ENCODE measurements around the gene CECR2.

The CECR2 gene

DNA sequence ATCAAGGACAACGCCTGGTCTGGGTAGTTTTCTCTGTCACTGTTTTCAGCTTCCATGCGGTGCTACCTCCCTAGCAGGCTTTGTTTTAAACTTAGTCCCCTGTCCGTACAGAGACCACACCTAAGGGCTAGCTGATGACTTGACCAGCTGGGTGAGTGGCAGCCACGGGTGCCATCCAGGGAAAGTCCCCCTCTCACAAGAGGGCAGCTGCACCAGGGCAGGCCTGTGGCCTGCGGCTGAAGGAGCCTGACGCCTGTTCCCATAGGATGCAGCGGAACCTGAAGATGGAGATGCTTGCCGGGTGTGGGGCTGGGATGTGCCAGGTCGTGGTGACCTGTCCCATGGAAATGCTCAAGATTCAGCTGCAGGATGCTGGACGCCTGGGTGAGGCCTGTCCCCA, 213.9 kb downstream of the CECR2 start:
- DNase-seq, result no peak
- TF ChIP-seq, protein P1, sequence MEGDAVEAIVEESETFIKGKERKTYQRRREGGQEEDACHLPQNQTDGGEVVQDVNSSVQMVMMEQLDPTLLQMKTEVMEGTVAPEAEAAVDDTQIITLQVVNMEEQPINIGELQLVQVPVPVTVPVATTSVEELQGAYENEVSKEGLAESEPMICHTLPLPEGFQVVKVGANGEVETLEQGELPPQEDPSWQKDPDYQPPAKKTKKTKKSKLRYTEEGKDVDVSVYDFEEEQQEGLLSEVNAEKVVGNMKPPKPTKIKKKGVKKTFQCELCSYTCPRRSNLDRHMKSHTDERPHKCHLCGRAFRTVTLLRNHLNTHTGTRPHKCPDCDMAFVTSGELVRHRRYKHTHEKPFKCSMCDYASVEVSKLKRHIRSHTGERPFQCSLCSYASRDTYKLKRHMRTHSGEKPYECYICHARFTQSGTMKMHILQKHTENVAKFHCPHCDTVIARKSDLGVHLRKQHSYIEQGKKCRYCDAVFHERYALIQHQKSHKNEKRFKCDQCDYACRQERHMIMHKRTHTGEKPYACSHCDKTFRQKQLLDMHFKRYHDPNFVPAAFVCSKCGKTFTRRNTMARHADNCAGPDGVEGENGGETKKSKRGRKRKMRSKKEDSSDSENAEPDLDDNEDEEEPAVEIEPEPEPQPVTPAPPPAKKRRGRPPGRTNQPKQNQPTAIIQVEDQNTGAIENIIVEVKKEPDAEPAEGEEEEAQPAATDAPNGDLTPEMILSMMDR (IDR thresholded peaks at IDR 0.05; ENCODE audit: low read depth, low read length), result no peak
- Histone ChIP-seq H3K4me3 (ENCODE audit: low read depth, low read length) (no peak overlapping the region), H3K4me1 (no peaks in the 10 kb centered on the region), H3K36me3 (no peaks in the 10 kb centered on the region), H3K27me3 (no peaks in the 10 kb centered on the region), H3K9me3 (no peaks in the 10 kb centered on the region)

DNA sequence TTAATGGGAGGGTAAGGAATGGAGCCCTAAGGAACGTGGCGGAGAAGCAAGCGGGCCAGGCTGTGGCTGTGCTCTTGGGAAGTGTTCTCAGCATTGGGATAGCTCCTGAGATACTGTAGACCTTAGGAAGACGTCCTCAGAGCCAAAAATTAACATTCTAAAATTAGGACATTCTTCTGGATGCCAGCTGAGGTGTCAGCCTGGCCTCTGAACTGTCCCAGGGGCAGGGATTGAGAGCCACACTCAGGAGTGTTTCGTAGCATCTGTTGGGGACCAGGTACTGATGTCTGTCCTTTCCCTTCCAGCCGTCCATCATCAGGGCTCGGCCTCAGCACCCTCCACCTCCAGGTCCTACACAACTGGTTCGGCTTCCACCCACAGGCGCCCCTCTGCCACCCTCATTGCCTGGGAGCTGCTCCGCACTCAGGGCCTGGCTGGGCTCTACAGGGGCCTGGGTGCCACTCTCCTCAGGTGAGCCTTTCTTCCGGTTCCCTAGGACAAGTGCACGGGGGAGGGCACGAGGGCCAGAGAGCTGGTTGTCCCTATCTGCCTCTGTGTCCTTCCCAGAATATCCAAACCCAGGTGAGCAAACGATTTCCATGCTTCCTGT, 217.7 kb downstream of the CECR2 start:
- DNase-seq, result no peak
- no peaks in the 10 kb centered on the region for H3K9me3 ChIP-seq
- peaks cover 6% of the 10 kb centered on the region for H3K36me3 ChIP-seq
- TF ChIP-seq, protein P1 (IDR thresholded peaks at IDR 0.05; ENCODE audit: low read depth, low read length), result no peak
- no peak overlapping the region for H3K4me3 ChIP-seq (ENCODE audit: low read depth, low read length)
- H3K4me1 ChIP-seq, result no peaks in the 10 kb centered on the region
- H3K27me3 ChIP-seq, result no peaks in the 10 kb centered on the region

DNA sequence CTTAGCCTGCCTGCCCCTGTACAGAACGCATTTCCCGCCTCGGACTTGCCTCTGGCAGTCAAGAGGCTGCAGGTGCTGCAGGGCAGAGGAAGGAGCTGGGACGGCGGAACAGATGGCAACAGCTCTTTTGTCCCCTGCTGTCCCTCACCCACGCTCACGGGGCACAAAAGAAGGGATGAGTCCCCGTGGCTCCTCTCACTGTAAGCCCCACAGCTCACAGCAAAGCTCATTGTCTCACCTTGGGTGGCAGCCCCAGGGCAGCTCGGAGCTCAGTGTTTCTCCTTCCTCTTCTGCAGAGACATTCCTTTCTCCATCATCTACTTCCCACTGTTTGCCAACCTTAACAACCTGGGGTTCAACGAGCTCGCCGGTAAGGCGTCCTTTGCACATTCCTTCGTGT, 218.4 kb downstream of the CECR2 start:
- TF ChIP-seq, protein P1 (IDR thresholded peaks at IDR 0.05; ENCODE audit: low read depth, low read length), result no peak
- H3K36me3 ChIP-seq, result peaks cover 12% of the 10 kb centered on the region
- no peak overlapping the region for H3K4me3 ChIP-seq (ENCODE audit: low read depth, low read length)
- DNase-seq, result no peak
- H3K9me3 ChIP-seq, result no peaks in the 10 kb centered on the region
- H3K4me1 ChIP-seq, result no peaks in the 10 kb centered on the region
- H3K27me3 ChIP-seq, result no peaks in the 10 kb centered on the region

DNA sequence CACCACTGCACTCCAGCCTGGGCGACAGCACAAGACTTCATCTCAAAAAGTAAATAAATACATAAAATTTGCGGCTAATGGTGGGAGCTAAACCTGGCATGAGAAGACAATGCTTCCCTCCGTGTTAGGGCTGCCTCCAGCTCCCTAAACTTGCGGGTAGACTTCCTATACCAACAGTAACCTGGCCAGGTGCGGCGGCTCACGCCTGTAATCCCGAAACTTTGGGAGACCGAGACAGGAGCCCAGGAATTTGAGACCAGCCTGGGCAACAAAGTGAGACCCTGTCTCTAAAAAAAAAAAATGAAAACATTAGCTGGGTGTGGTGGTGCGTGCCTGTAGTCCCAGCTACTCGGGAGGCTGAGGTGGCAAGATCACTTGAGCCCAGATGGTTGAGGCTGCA, 219.3 kb downstream of the CECR2 start:
- Histone ChIP-seq H3K27me3 (no peaks in the 10 kb centered on the region), H3K36me3 (peaks cover 22% of the 10 kb centered on the region), H3K4me1 (no peaks in the 10 kb centered on the region), H3K4me3 (ENCODE audit: low read depth, low read length) (no peak overlapping the region), H3K9me3 (no peaks in the 10 kb centered on the region)
- TF ChIP-seq, protein P1 (IDR thresholded peaks at IDR 0.05; ENCODE audit: low read depth, low read length), result no peak
- DNase-seq, result no peak

DNA sequence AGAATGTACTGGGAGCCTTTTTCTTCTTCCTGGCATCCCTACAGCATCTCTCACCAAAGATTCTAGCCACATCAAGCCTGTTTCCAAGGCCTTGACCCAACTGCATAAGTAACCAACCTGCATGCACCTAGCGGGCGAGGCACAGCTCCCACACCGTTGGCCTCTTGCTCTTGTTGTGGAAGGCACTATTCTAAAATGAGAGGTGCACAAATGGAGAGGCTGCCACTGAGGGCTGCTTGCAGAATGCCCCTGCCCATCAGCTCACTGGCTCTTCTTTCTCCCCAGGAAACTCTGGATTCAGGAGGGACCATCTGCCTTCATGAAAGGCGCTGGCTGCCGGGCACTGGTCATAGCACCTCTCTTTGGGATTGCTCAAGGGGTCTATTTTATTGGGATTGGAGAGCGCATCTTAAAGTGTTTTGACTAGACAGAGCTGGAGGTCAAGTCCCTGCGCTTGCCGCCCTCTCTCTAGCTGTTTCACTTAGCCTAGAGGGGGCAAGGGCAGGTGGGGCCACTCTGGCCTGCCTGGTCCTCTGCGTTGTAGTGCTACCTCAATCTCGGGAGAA, 220.6 kb downstream of the CECR2 start:
- Histone ChIP-seq H3K4me3 (ENCODE audit: low read depth, low read length) (no peak overlapping the region), H3K36me3 (peaks cover 26% of the 10 kb centered on the region), H3K27me3 (no peaks in the 10 kb centered on the region), H3K9me3 (no peaks in the 10 kb centered on the region), H3K4me1 (no peaks in the 10 kb centered on the region)
- TF ChIP-seq, protein P1 (IDR thresholded peaks at IDR 0.05; ENCODE audit: low read depth, low read length), result no peak
- DNase-seq, result no peak

DNA sequence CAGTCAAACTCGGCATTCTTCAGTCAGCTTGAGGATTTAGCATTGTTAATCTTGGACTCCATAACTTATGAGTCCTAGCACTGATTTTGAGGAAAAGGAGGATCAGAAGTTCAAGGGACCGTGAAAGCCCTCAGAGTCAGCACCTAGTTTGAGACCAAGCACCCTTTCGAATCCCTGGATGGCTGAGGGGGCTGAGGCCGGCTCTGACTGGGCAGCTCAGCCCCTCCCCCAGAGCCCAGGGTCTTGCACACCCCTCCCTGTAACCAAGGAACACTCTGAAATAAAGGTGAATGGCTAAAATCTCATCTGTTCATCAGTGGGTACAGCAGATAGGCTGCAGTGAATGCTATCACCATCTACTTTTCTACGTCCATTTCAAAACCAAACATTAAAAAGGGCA, 221.3 kb downstream of the CECR2 start:
- no peaks in the 10 kb centered on the region for H3K4me1 ChIP-seq
- H3K9me3 ChIP-seq, result no peaks in the 10 kb centered on the region
- peaks cover 29% of the 10 kb centered on the region for H3K36me3 ChIP-seq
- no peak for DNase-seq
- TF ChIP-seq, protein P1 (IDR thresholded peaks at IDR 0.05; ENCODE audit: low read depth, low read length), result no peak
- H3K4me3 ChIP-seq (ENCODE audit: low read depth, low read length), result no peak overlapping the region
- no peaks in the 10 kb centered on the region for H3K27me3 ChIP-seq

All from BE2C (cell line).